HepG2 (cell line): ENCODE measurements around the gene KLHDC8B. TPM values are rescaled to one million over a fixed set of nuclear protein-coding genes. Genes with fewer than 3 reads are reported as not detected.

Experiments used
- ATAC-seq: fragments of 200-7000 bp; cut with Tn5 transposase; 3 replicates; pipeline ENCODE4 v1.9.1; 2020; ENCODE audit warnings: mild to moderate bottlenecking, moderate library complexity
- BruUV-seq: library from RNA; stranded (reverse); fragments of 400-500 nt; replicated peaks from 2 replicates; lab custom pipeline; 2021; lab: Mats Ljungman, UMichigan
- CTCF ChIA-PET: fragments of 300-600 bp; formaldehyde crosslinking; extraction: SDS; loops from one replicate; lab custom pipeline; 2021; ENCODE audit warnings: low total read pairs, inconsistent platforms, low intra/inter-chr PET ratio; lab: Yijun Ruan, JAX
- POLR2A ChIA-PET: fragments of 350-600 bp; sonication (Branson Sonifier 250); formaldehyde crosslinking; loops from one replicate; lab custom pipeline; 2020; ENCODE audit warnings: antibody characterized with exemption, inconsistent platforms; lab: Yijun Ruan, JAX
- DNase-seq: peaks from one replicate; pipeline ENCODE4 v3.0.0-alpha.2; 2015; ENCODE audit warnings: low spot score
- FAIRE-seq: peaks from 3 replicates; lab custom pipeline; 2011; peaks lifted over from hg19 to GRCh38; lab: Jason Lieb, UNC
- H2AFZ ChIP-seq: one replicate; pipeline ENCODE4 v1.6.1; 2011; ENCODE audit warnings: low read length, inconsistent platforms
- H3K27ac ChIP-seq: fragments of 300-600 bp; 3 replicates; pipeline ENCODE4 v1.8.0; 2011; ENCODE audit warnings: mixed run types, mild to moderate bottlenecking, mixed read lengths, low read length, inconsistent platforms; ENCODE audit not compliant: insufficient read depth; ENCODE audit errors: extremely low read length
- H3K27me3 ChIP-seq, 2 experiments: fragments of 200-600 bp in 1 of 2; 2 replicates in 1 of 2; 3 replicates in 1 of 2; pipeline versions ENCODE4 v1.6.0 to v1.8.0; 2011; ENCODE audit warnings: low read length in 2 of 2, mild to moderate bottlenecking in 2 of 2, moderate library complexity in 2 of 2, inconsistent platforms in 1 of 2; ENCODE audit not compliant: insufficient read depth in 2 of 2, control insufficient read depth in 1 of 2
- H3K36me3 ChIP-seq, 2 experiments: fragments of 200-600 bp in 1 of 2; replicated peaks in 1 of 2; 2 replicates in 1 of 2; 3 replicates in 1 of 2; pipeline versions ENCODE4 v1.5.1 to v1.8.0; 2011; ENCODE audit warnings: low read length in 2 of 2, inconsistent platforms in 1 of 2; ENCODE audit not compliant: insufficient read depth in 2 of 2, control insufficient read depth in 1 of 2
- H3K4me1 ChIP-seq: 2 replicates; pipeline ENCODE4 v1.5.1; 2012; ENCODE audit warnings: low read length, inconsistent platforms; ENCODE audit not compliant: insufficient read depth
- H3K4me2 ChIP-seq: 2 replicates; pipeline ENCODE4 v1.6.0; 2011; ENCODE audit warnings: low read depth, low read length, inconsistent platforms
- H3K4me3 ChIP-seq, 3 experiments: fragments of 200-600 bp in 1 of 3; sonication (generic), shearing (Covaris generic) in 1 of 3; replicated peaks in 1 of 3; 2 replicates each; pipeline ENCODE4 v1.5.1; 2011 to 2016; ENCODE audit warnings: low read length in 3 of 3, inconsistent platforms in 2 of 3, low read depth in 2 of 3, mild to moderate bottlenecking in 2 of 3, control low read depth in 1 of 3, mixed read lengths in 1 of 3; ENCODE audit not compliant: insufficient read depth in 1 of 3
- H3K79me2 ChIP-seq: one replicate; pipeline ENCODE4 v1.6.1; 2011; ENCODE audit warnings: low read length, inconsistent platforms; ENCODE audit not compliant: insufficient read depth
- H3K9ac ChIP-seq: 2 replicates; pipeline ENCODE4 v1.6.0; 2011; ENCODE audit warnings: mild to moderate bottlenecking, low read depth, low read length, inconsistent platforms; ENCODE audit not compliant: insufficient read depth
- H3K9me3 ChIP-seq: 2 replicates; pipeline ENCODE4 v1.5.1; 2012; ENCODE audit warnings: mild to moderate bottlenecking, low read length
- H4K20me1 ChIP-seq: 2 replicates; pipeline ENCODE4 v1.6.0; 2011; ENCODE audit warnings: inconsistent platforms, mild to moderate bottlenecking, low read length, moderate library complexity; ENCODE audit not compliant: insufficient read depth
- AKNA ChIP-seq: sonication (generic); formaldehyde crosslinking; IDR thresholded peaks from 2 replicates; pipeline ENCODE4 v1.4.0; 2020; ENCODE audit warnings: missing genetic modification reagents, borderline replicate concordance
- CCDC6 ChIP-seq: sonication (generic); formaldehyde crosslinking; IDR thresholded peaks from 2 replicates; pipeline ENCODE4 v1.8.1; 2022; ENCODE audit warnings: mild to moderate bottlenecking, missing genetic modification reagents, moderate library complexity
- DPF2 ChIP-seq: sonication (generic); formaldehyde crosslinking; IDR thresholded peaks from 2 replicates; pipeline ENCODE4 v1.4.0; 2020; ENCODE audit warnings: mild to moderate bottlenecking, low read depth, missing genetic modification reagents, borderline replicate concordance
- DR1 ChIP-seq: sonication (generic); formaldehyde crosslinking; IDR thresholded peaks from 2 replicates; pipeline ENCODE4 v1.8.0; 2021; ENCODE audit warnings: mild to moderate bottlenecking, missing genetic modification reagents, inconsistent platforms
- ETS1 ChIP-seq: sonication (generic); formaldehyde crosslinking; IDR thresholded peaks from 2 replicates; pipeline ENCODE4 v1.4.0; 2020; ENCODE audit warnings: missing genetic modification reagents
- HNRNPL ChIP-seq: fragments of 200-400 bp; formaldehyde crosslinking; IDR thresholded peaks from 2 replicates; pipeline ENCODE4 v1.6.1; 2017; ENCODE audit warnings: mild to moderate bottlenecking, low read depth, low read length
- PRMT3 ChIP-seq: sonication (generic); formaldehyde crosslinking; IDR thresholded peaks from 2 replicates; pipeline ENCODE4 v1.8.1; 2022; ENCODE audit warnings: low read depth, mild to moderate bottlenecking, moderate library complexity, missing genetic modification reagents, borderline replicate concordance
- SCMH1 ChIP-seq: sonication (generic); formaldehyde crosslinking; IDR thresholded peaks from 2 replicates; pipeline ENCODE4 v1.9.0; 2021; ENCODE audit warnings: missing genetic modification reagents, mild to moderate bottlenecking, borderline replicate concordance
- SMC3 ChIP-seq: IDR thresholded peaks from 2 replicates; pipeline ENCODE4 v1.6.1; 2011; ENCODE audit warnings: low read length, improper control_type of control experiment
- SNAI1 ChIP-seq: sonication (generic); formaldehyde crosslinking; IDR thresholded peaks from 2 replicates; pipeline ENCODE4 v1.5.0; 2020; ENCODE audit warnings: mild to moderate bottlenecking, missing genetic modification reagents, borderline replicate concordance
- SRY ChIP-seq: sonication (generic); formaldehyde crosslinking; IDR thresholded peaks from 2 replicates; pipeline ENCODE4 v1.8.0; 2022; ENCODE audit warnings: mild to moderate bottlenecking, missing genetic modification reagents
- TBX2 ChIP-seq: sonication (generic); formaldehyde crosslinking; IDR thresholded peaks from 2 replicates; pipeline ENCODE4 v1.5.0; 2020; ENCODE audit warnings: missing genetic modification reagents, mild to moderate bottlenecking, borderline replicate concordance
- ZFY ChIP-seq: sonication (generic); formaldehyde crosslinking; IDR thresholded peaks from 2 replicates; pipeline ENCODE4 v1.4.0; 2020; ENCODE audit warnings: missing genetic modification reagents
- ZNF180 ChIP-seq: sonication (generic); formaldehyde crosslinking; IDR thresholded peaks from 2 replicates; pipeline ENCODE4 v1.4.0; 2020; ENCODE audit warnings: low read depth, missing genetic modification reagents, borderline replicate concordance
- ZNF274 ChIP-seq: sonication (generic); formaldehyde crosslinking; IDR thresholded peaks from 2 replicates; pipeline ENCODE4 v1.5.1; 2020; ENCODE audit warnings: mild to moderate bottlenecking, missing genetic modification reagents
- WGBS: methylation state at CpG from one replicate; pipeline ENCODE4 v1.1.6; 2017; ENCODE audit warnings: low lambda C conversion rate; 5-methylcytosine and 5-hydroxymethylcytosine counted together
- in situ Hi-C: cut with HindIII; loops from 2 replicates; pipeline ENCODE4 v1.10.0; 2017; ENCODE audit warnings: low pct_unique_long_range_greater_than_20kb; ENCODE audit not compliant: extremely low pct_ligation_motif_present
- intact Hi-C: fragments of 100-400 bp; cut with micrococcal nuclease; formaldehyde crosslinking; loops from one replicate; pipeline ENCODE4 v1.10.0; 2022; ENCODE audit not compliant: unreplicated experiment
- polyA plus RNA-seq, 8 experiments: library from polyadenylated mRNA; depleted of rRNA in 3 of 8; stranded (reverse) in 7 of 8; unstranded in 1 of 8; fragments of >200 nt; fragmentation: Illumina TruSeq in 4 of 8; extraction: Trizol in 4 of 8; gene quantifications; 2 replicates each; pipeline versions ENCODE4 v1.2.1 to v1.2.3, GENCODE V29; 2011 to 2016; ENCODE audit warnings: low read depth in 4 of 8, missing spikeins in 1 of 8, mixed read lengths in 1 of 8; ENCODE audit not compliant: insufficient read depth in 1 of 8
- total RNA-seq, 5 experiments: library from RNA; depleted of rRNA; stranded (reverse); fragments of >200 nt; fragmentation: Illumina TruSeq; extraction: Trizol; gene quantifications; 2 replicates each; pipeline ENCODE4 v1.2.3, GENCODE V29; 2016; ENCODE audit warnings: low read depth in 1 of 5
- TF ChIP-seq, protein P1 (sequence below): sonication (generic); formaldehyde crosslinking; IDR thresholded peaks from 2 replicates; pipeline ENCODE4 v1.4.0; 2020; ENCODE audit warnings: missing genetic modification reagents, mild to moderate bottlenecking, borderline replicate concordance

The KLHDC8B gene
- total and polyA plus RNA-seq, 2 of the 13 experiments (the other 11 are each of a cell fraction or from before 2014, with no cell fraction given), result 17.2 to 17.8 TPM

GRCh38 chr3:49172551-49173041, 1.2 kb downstream of the KLHDC8B start:
- BruUV-seq, result no TSS peak
- no peak overlapping the region for H3K27ac ChIP-seq
- H3K4me2 ChIP-seq, result peak overlapping the region; percentile 96
- H2AFZ ChIP-seq, result no peak overlapping the region
- no peaks in the 10 kb centered on the region for H3K9me3 ChIP-seq
- CTCF ChIA-PET, result no interaction called here
- intact Hi-C loops, result no loop called here
- ATAC-seq (0 out of 3 replicates have a peak, but pooled peaks have one; percentile 3), FAIRE-seq (no peak), DNase-seq (no peak)
- POLR2A ChIA-PET, result no interaction called here
- in situ Hi-C loops, result loop anchor here (25.0 kb wide), 1 partner anchor 265 kb away; the partner anchor contains the start of gene NICN1
- no peaks in the 10 kb centered on the region for H3K79me2 ChIP-seq
- H3K27me3 ChIP-seq, result no peaks in the 10 kb centered on the region
- H4K20me1 ChIP-seq, result no peaks in the 10 kb centered on the region
- H3K4me3 ChIP-seq, result peak overlapping the region; percentile 80 to 89 (median 80); a peak in 5 of 6 replicates
- H3K36me3 ChIP-seq, result peaks cover 0 to 1% of the 10 kb centered on the region in 2 experiments; a peak in 1 of 5 replicates
- H3K4me1 ChIP-seq, result peaks cover 47% of the 10 kb centered on the region
- peak overlapping the region; percentile 81 for H3K9ac ChIP-seq
- 34% methylated on average over 2 of the region's 7 CpGs for WGBS
- TF ChIP-seq DPF2 (CRISPR knock-in tag), result no peak
- TF ChIP-seq SNAI1 (CRISPR knock-in tag), result no peak
- TF ChIP-seq SMC3, result no peak
- TF ChIP-seq PRMT3 (CRISPR knock-in tag), result no peak
- TF ChIP-seq DR1 (CRISPR knock-in tag), result no peak
- no peak for TF ChIP-seq TBX2 (CRISPR knock-in tag)
- TF ChIP-seq, protein P1, sequence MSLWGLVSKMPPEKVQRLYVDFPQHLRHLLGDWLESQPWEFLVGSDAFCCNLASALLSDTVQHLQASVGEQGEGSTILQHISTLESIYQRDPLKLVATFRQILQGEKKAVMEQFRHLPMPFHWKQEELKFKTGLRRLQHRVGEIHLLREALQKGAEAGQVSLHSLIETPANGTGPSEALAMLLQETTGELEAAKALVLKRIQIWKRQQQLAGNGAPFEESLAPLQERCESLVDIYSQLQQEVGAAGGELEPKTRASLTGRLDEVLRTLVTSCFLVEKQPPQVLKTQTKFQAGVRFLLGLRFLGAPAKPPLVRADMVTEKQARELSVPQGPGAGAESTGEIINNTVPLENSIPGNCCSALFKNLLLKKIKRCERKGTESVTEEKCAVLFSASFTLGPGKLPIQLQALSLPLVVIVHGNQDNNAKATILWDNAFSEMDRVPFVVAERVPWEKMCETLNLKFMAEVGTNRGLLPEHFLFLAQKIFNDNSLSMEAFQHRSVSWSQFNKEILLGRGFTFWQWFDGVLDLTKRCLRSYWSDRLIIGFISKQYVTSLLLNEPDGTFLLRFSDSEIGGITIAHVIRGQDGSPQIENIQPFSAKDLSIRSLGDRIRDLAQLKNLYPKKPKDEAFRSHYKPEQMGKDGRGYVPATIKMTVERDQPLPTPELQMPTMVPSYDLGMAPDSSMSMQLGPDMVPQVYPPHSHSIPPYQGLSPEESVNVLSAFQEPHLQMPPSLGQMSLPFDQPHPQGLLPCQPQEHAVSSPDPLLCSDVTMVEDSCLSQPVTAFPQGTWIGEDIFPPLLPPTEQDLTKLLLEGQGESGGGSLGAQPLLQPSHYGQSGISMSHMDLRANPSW (CRISPR knock-in tag), result no peak
- TF ChIP-seq ZNF274 (CRISPR knock-in tag), result 0 out of 2 replicates have a peak, but pooled peaks have one; percentile 59
- no peak for TF ChIP-seq AKNA (CRISPR knock-in tag)
- peak; percentile 35; the same call in 1 of the 2 replicates for TF ChIP-seq ZFY
- TF ChIP-seq SCMH1, result no peak
- no peak for TF ChIP-seq ETS1
- TF ChIP-seq CCDC6, result no peak
- TF ChIP-seq HNRNPL, result peak; percentile 91
- no peak for TF ChIP-seq ZNF180 (CRISPR knock-in tag)
- TF ChIP-seq SRY (CRISPR knock-in tag), result no peak
